Measurements from ENCODE around the gene GABRG1.

DNA sequence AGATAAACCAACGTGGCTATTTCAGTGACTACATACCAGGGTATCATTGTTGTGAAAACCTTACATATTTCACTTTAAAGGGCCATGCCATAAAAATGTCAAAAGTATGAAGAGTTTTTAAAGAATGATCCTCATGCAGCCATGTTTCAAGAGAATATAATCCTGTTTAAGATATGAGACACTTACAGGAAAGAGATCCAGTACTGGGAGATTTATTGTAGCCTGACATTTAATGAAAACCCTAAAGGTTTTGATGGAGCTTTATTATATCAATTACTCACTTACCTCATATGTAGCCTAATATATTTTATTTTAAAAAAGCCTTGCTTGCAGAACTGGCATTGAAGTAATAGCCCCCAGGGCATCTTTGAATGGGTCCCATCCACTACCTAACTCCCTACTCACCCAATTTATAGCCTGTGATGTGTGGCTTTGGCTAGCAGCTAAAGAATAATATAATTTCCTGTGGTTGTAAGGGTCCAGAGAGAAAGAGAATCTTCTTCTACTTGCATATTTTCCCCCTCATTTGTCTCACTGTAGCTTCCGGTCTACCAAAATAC is 7.7 kb upstream of the GABRG1 start:
- TF ChIP-seq, protein P1, sequence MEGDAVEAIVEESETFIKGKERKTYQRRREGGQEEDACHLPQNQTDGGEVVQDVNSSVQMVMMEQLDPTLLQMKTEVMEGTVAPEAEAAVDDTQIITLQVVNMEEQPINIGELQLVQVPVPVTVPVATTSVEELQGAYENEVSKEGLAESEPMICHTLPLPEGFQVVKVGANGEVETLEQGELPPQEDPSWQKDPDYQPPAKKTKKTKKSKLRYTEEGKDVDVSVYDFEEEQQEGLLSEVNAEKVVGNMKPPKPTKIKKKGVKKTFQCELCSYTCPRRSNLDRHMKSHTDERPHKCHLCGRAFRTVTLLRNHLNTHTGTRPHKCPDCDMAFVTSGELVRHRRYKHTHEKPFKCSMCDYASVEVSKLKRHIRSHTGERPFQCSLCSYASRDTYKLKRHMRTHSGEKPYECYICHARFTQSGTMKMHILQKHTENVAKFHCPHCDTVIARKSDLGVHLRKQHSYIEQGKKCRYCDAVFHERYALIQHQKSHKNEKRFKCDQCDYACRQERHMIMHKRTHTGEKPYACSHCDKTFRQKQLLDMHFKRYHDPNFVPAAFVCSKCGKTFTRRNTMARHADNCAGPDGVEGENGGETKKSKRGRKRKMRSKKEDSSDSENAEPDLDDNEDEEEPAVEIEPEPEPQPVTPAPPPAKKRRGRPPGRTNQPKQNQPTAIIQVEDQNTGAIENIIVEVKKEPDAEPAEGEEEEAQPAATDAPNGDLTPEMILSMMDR (IDR thresholded peaks at IDR 0.05; ENCODE audit: borderline replicate concordance, extremely low read depth, low read length, poor library complexity, severe bottlenecking), result no peak
- TF ChIP-seq EZH2 (IDR thresholded peaks at IDR 0.05; ENCODE audit: borderline replicate concordance, low read depth, low read length, severe bottlenecking), result no peak

Data from DND-41 (cell line).